Measurements from ENCODE around the gene SLC16A4.
A peak's percentile ranks its signal among the peaks of the same experiment; 100 is the strongest.

SLC16A4 gene

GRCh38 chr1:110339407-110340206 lies 51.2 kb downstream of the SLC16A4 start:
- peak; percentile 33 to 55 (median 48) for TF ChIP-seq CTCF (IDR thresholded peaks at IDR 0.05; ENCODE audit: unreplicated experiment in 3 of 3)
- H3K27me3 Mint-ChIP-seq (ENCODE audit: low read depth): no peaks in the 10 kb centered on the region
- H3K27ac Mint-ChIP-seq: no peak overlapping the region
- H3K9me3 Mint-ChIP-seq: no peaks in the 10 kb centered on the region
- H3K4me1 Mint-ChIP-seq: peaks cover 50% of the 10 kb centered on the region
- H3K36me3 Mint-ChIP-seq (ENCODE audit: low read depth): peaks cover 40% of the 10 kb centered on the region
- H3K4me3 Mint-ChIP-seq: no peak overlapping the region

- no peaks in the 10 kb centered on the region for H3K27me3 Mint-ChIP-seq (ENCODE audit: low read depth)
- no peak within 1 kb of the TSS for H3K4me3 Mint-ChIP-seq
- no peaks in the 10 kb centered on the region for H3K9me3 Mint-ChIP-seq
- H3K36me3 Mint-ChIP-seq (ENCODE audit: low read depth): peaks cover 35% of the 10 kb centered on the region
- H3K27ac Mint-ChIP-seq: peak within 1 kb of the TSS in 1 of 3 experiments; percentile 99
- peaks cover 44% of the 10 kb centered on the region for H3K4me1 Mint-ChIP-seq
- TF ChIP-seq CTCF (IDR thresholded peaks at IDR 0.05; ENCODE audit: unreplicated experiment in 3 of 3): no peak
These were observed 51.9 kb downstream of the SLC16A4 start, which contains the start of gene RBM15 for GRCh38 chr1:110338886-110339406. Gene RBM15 (plus strand): TSS chr1:110339377. CDS start chr1:110339406, 29 bp downstream.

GRCh38 chr1:110338309-110338885 lies 52.4 kb downstream of the SLC16A4 start:
- TF ChIP-seq CTCF (IDR thresholded peaks at IDR 0.05; ENCODE audit: unreplicated experiment in 3 of 3): peak; percentile 48 to 64 (median 64)
- Mint-ChIP-seq H3K9me3 (no peaks in the 10 kb centered on the region), H3K4me1 (peaks cover 39% of the 10 kb centered on the region), H3K36me3 (ENCODE audit: low read depth) (peaks cover 31% of the 10 kb centered on the region), H3K27ac (peak overlapping the region in 1 of 3 experiments; percentile 99), H3K4me3 (no peak overlapping the region), H3K27me3 (ENCODE audit: low read depth) (peaks cover under 1% of the 10 kb centered on the region)

GRCh38 chr1:110337704-110338308 lies 53.0 kb downstream of the SLC16A4 start:
- H3K4me3 Mint-ChIP-seq: no peak overlapping the region

More at GRCh38 chr1:110337704-110338308, 53.0 kb downstream of the SLC16A4 start:
- TF ChIP-seq CTCF (IDR thresholded peaks at IDR 0.05; ENCODE audit: unreplicated experiment in 3 of 3): no peak
- Mint-ChIP-seq H3K27ac (peak overlapping the region in 1 of 3 experiments; percentile 99), H3K4me1 (peaks cover 33% of the 10 kb centered on the region), H3K9me3 (no peaks in the 10 kb centered on the region), H3K36me3 (ENCODE audit: low read depth) (peaks cover 25% of the 10 kb centered on the region), H3K27me3 (ENCODE audit: low read depth) (peaks cover 3% of the 10 kb centered on the region)

Data from nephron (organoid).